Panc1 (cell line): Measurements from ENCODE around the gene CNGA4.

Source experiments
- CTCF ChIP-seq: fragments of 450-650 bp; IDR thresholded peaks from 2 replicates; pipeline ENCODE4 v1.5.1; 2017; ENCODE audit warnings: mild to moderate bottlenecking
- POLR2AphosphoS5 ChIP-seq: IDR thresholded peaks from 2 replicates; pipeline ENCODE4 v1.6.1; 2012; ENCODE audit warnings: mild to moderate bottlenecking, low read depth, low read length, moderate library complexity
- REST ChIP-seq, 2 experiments: IDR thresholded peaks; 2 replicates each; pipeline ENCODE4 v1.6.1; 2011 to 2012; ENCODE audit warnings: low read depth in 2 of 2, control low read depth in 1 of 2, low read length in 1 of 2, mild to moderate bottlenecking in 1 of 2, moderate library complexity in 1 of 2; ENCODE audit not compliant: insufficient read depth in 1 of 2
- SIN3A ChIP-seq: IDR thresholded peaks from 2 replicates; pipeline ENCODE4 v1.6.1; 2012; ENCODE audit warnings: low read depth, mild to moderate bottlenecking, low read length, moderate library complexity, borderline replicate concordance; ENCODE audit not compliant: insufficient read depth
- TCF7L2 ChIP-seq: IDR thresholded peaks from 2 replicates; pipeline ENCODE4 v1.6.1; 2011; ENCODE audit warnings: mild to moderate bottlenecking, low read depth, low read length, inconsistent platforms

- no peak for TF ChIP-seq CTCF
- TF ChIP-seq REST (IDR thresholded peaks at IDR 0.05; ENCODE audit: insufficient read depth in 1 of 2, low read depth in 2 of 2, low read length in 1 of 2): no peak
- no peak for TF ChIP-seq POLR2AphosphoS5
- TF ChIP-seq SIN3A: no peak
- no peak for TF ChIP-seq TCF7L2
Measured at GRCh38 chr11:6237761-6238302, 1.1 kb upstream of the CNGA4 start.
